K562 (cell line): ENCODE results near the gene MRPL58. TPM values are rescaled to one million over a fixed set of nuclear protein-coding genes. Genes with fewer than 3 reads are reported as not detected.

Source experiments
- BACH1 ChIP-seq: fragments of 200-800 bp; sonication (Bioruptor generic); IDR thresholded peaks from 2 replicates; pipeline ENCODE4 v1.6.1; 2016; ENCODE audit warnings: missing genetic modification characterization, missing compliant biosample characterization
- BMI1 ChIP-seq: fragments of 150-350 bp; IDR thresholded peaks from 2 replicates; pipeline ENCODE4 v1.6.1; 2014; ENCODE audit warnings: low read length
- BRCA1 ChIP-seq, 2 experiments: fragments of 450-650 bp in 1 of 2; sonication (generic) in 1 of 2; formaldehyde crosslinking in 1 of 2; IDR thresholded peaks; 2 replicates each; pipeline versions ENCODE4 v1.5.0 to v1.6.1; 2017 to 2020; ENCODE audit warnings: mild to moderate bottlenecking in 1 of 2, missing genetic modification reagents in 1 of 2
- BRF1 ChIP-seq: IDR thresholded peaks from 3 replicates; pipeline ENCODE4 v1.6.1; 2011; ENCODE audit warnings: borderline replicate concordance, mild to moderate bottlenecking; ENCODE audit not compliant: insufficient read length; ENCODE audit errors: extremely low read depth
- CXXC5 ChIP-seq: fragments of 250-450 bp; sonication (Bioruptor Pico); IDR thresholded peaks from 2 replicates; pipeline ENCODE4 v1.8.0; 2022; ENCODE audit warnings: inconsistent platforms, mild to moderate bottlenecking, moderate library complexity
- FOXJ2 ChIP-seq: fragments of 200-800 bp; sonication (Bioruptor generic); IDR thresholded peaks from 2 replicates; pipeline ENCODE4 v1.6.1; 2016; ENCODE audit warnings: missing genetic modification characterization, missing compliant biosample characterization
- FOXK2 ChIP-seq, 2 experiments: fragments of 450-650 bp; IDR thresholded peaks in 1 of 2; conservative IDR thresholded peaks in 1 of 2; 2 replicates each; pipeline ENCODE4 v1.6.1; 2016; ENCODE audit warnings: low read depth in 2 of 2, mild to moderate bottlenecking in 1 of 2
- GTF2E2 ChIP-seq: fragments of 200-800 bp; sonication (Bioruptor generic); IDR thresholded peaks from 2 replicates; pipeline ENCODE4 v1.6.1; 2016; ENCODE audit warnings: missing genetic modification characterization, missing compliant biosample characterization
- HOMEZ ChIP-seq: fragments of 250-450 bp; sonication (Bioruptor Pico); IDR thresholded peaks from 2 replicates; pipeline ENCODE4 v1.4.0; 2020; ENCODE audit warnings: mild to moderate bottlenecking, moderate library complexity
- KDM5B ChIP-seq: fragments of 200-600 bp; sonication (generic); IDR thresholded peaks from 2 replicates; pipeline ENCODE4 v1.6.1; 2012; ENCODE audit warnings: low read depth, mild to moderate bottlenecking, moderate library complexity, low read length, control low read depth, inconsistent platforms; ENCODE audit not compliant: insufficient replicate concordance
- PHF8 ChIP-seq: fragments of 200-600 bp; sonication (generic); IDR thresholded peaks from 2 replicates; pipeline ENCODE4 v1.6.1; 2012; ENCODE audit warnings: mixed run types, mild to moderate bottlenecking, inconsistent platforms, low read length, moderate library complexity, borderline replicate concordance
- POLR2A ChIP-seq: fragments of 450-650 bp; conservative IDR thresholded peaks from 2 replicates; pipeline ENCODE4 v1.6.1; 2016
- POLR2G ChIP-seq: fragments of 200-400 bp; formaldehyde crosslinking; IDR thresholded peaks from 2 replicates; pipeline ENCODE4 v1.6.1; 2017; ENCODE audit warnings: low read depth, mild to moderate bottlenecking, antibody characterized with exemption, low read length, moderate library complexity
- RB1 ChIP-seq: fragments of 450-650 bp; IDR thresholded peaks from 2 replicates; pipeline ENCODE4 v1.6.1; 2017; ENCODE audit warnings: low read depth, mild to moderate bottlenecking
- RBM25 ChIP-seq: fragments of 200-400 bp; formaldehyde crosslinking; IDR thresholded peaks from 2 replicates; pipeline ENCODE4 v1.6.1; 2018; ENCODE audit warnings: low read length, low read depth, moderate library complexity; ENCODE audit not compliant: severe bottlenecking
- SNAPC5 ChIP-seq: fragments of 250-450 bp; sonication (Bioruptor Pico); IDR thresholded peaks from 2 replicates; pipeline ENCODE4 v1.8.0; 2021; ENCODE audit warnings: moderate library complexity, mild to moderate bottlenecking, inconsistent platforms
- TAF9B ChIP-seq: fragments of 450-650 bp; IDR thresholded peaks from 2 replicates; pipeline ENCODE4 v1.6.1; 2018; ENCODE audit warnings: mild to moderate bottlenecking; ENCODE audit not compliant: partially characterized antibody
- TBP ChIP-seq: optimal IDR thresholded peaks from 2 replicates; pipeline ENCODE3; 2011; ENCODE audit warnings: low read depth, low read length, improper control_type of control experiment
- ZBTB17 ChIP-seq: fragments of 450-650 bp; formaldehyde crosslinking; IDR thresholded peaks from 2 replicates; pipeline ENCODE4 v1.4.0; 2020; ENCODE audit warnings: mild to moderate bottlenecking
- ZBTB7A ChIP-seq: IDR thresholded peaks from 2 replicates; pipeline ENCODE4 v1.6.1; 2011; ENCODE audit warnings: low read depth, mild to moderate bottlenecking, low read length, moderate library complexity, borderline replicate concordance; ENCODE audit not compliant: control insufficient read depth
- ZFP1 ChIP-seq: fragments of 450-650 bp; formaldehyde crosslinking; IDR thresholded peaks from 2 replicates; pipeline ENCODE4 v1.4.0; 2020; ENCODE audit warnings: mild to moderate bottlenecking, mixed read lengths
- ZNF263 ChIP-seq: sonication (generic); formaldehyde crosslinking; IDR thresholded peaks from 2 replicates; pipeline ENCODE4 v1.8.0; 2022; ENCODE audit warnings: mild to moderate bottlenecking, missing genetic modification reagents, borderline replicate concordance
- ZNF740 ChIP-seq, 3 experiments: fragments of 200-800 bp in 1 of 3; sonication (Bioruptor generic) in 1 of 3; sonication (generic) in 1 of 3; formaldehyde crosslinking in 1 of 3; IDR thresholded peaks; 2 replicates each; pipeline versions ENCODE4 v1.6.1 to v1.8.0; 2016 to 2022; ENCODE audit warnings: mild to moderate bottlenecking in 2 of 3, missing compliant biosample characterization in 2 of 3, missing genetic modification characterization in 2 of 3, missing genetic modification reagents in 1 of 3
- ZNF778 ChIP-seq: fragments of 450-650 bp; formaldehyde crosslinking; IDR thresholded peaks from 2 replicates; pipeline ENCODE4 v1.4.0; 2020; ENCODE audit warnings: mild to moderate bottlenecking, moderate library complexity
- polyA plus RNA-seq, 8 experiments: library from polyadenylated mRNA; depleted of rRNA in 4 of 8; stranded (reverse) in 5 of 8; unstranded in 3 of 8; fragments of >200 nt; fragmentation: Nextera tagmentation in 2 of 8; fragmentation: Illumina TruSeq in 1 of 8; extraction: Ambion mirVana in 2 of 8; extraction: Trizol in 1 of 8; gene quantifications; 2 replicates each; pipeline versions ENCODE4 v1.2.1 to v1.2.3, GENCODE V29; 2011 to 2014; ENCODE audit warnings: inconsistent platforms in 1 of 8, missing spikeins in 1 of 8
- total RNA-seq, 7 experiments: library from RNA; depleted of rRNA in 6 of 7; stranded (reverse); fragments of >200 nt in 6 of 7; fragmentation: Illumina TruSeq in 2 of 7; extraction: Trizol in 2 of 7; gene quantifications; 2 replicates each; pipeline versions ENCODE4 v1.2.1 to v1.2.3, GENCODE V29; 2011 to 2021; ENCODE audit warnings: low replicate concordance in 1 of 7
- TF ChIP-seq, protein P1 (sequence below): fragments of 250-450 bp; sonication (Bioruptor Pico); IDR thresholded peaks from 2 replicates; pipeline ENCODE4 v1.5.0; 2020; ENCODE audit warnings: mild to moderate bottlenecking, borderline replicate concordance

MRPL58 gene
- total and polyA plus RNA-seq, 9 of the 15 experiments (the other 6 are each of a cell fraction or from before 2014, with no cell fraction given) = 30.8 to 107 (median 72.4) TPM

GRCh38 chr17:74987418-74987908 is 25.0 kb upstream of the MRPL58 start, which contains the start of gene CDR2L (continued):
- TF ChIP-seq ZFP1 (CRISPR knock-in tag) = no peak
- peak; percentile 93 for TF ChIP-seq POLR2G
- TF ChIP-seq BACH1 = no peak
- TF ChIP-seq SNAPC5 (CRISPR knock-in tag) = no peak
- TF ChIP-seq FOXK2 (conservative IDR thresholded peaks at IDR 0.05 in 1 of 2, IDR thresholded peaks at IDR 0.05 in 1 of 2; ENCODE audit: low read depth in 2 of 2) = no peak
- no peak for TF ChIP-seq HOMEZ (CRISPR knock-in tag)
- TF ChIP-seq ZNF263 (CRISPR knock-in tag) = no peak
- peak; percentile 78 for TF ChIP-seq KDM5B
- no peak for TF ChIP-seq TAF9B
- TF ChIP-seq GTF2E2 (tag) = 0 out of 2 replicates have a peak, but pooled peaks have one; percentile 7
- no peak for TF ChIP-seq ZBTB7A
- no peak for TF ChIP-seq ZNF778 (CRISPR knock-in tag)
- TF ChIP-seq ZBTB17 (CRISPR knock-in tag) = no peak
- peak; percentile 72; the same call in 1 of the 2 replicates for TF ChIP-seq PHF8
- peak; percentile 54; the same call in 1 of the 2 replicates for TF ChIP-seq RB1
- TF ChIP-seq, protein P1, sequence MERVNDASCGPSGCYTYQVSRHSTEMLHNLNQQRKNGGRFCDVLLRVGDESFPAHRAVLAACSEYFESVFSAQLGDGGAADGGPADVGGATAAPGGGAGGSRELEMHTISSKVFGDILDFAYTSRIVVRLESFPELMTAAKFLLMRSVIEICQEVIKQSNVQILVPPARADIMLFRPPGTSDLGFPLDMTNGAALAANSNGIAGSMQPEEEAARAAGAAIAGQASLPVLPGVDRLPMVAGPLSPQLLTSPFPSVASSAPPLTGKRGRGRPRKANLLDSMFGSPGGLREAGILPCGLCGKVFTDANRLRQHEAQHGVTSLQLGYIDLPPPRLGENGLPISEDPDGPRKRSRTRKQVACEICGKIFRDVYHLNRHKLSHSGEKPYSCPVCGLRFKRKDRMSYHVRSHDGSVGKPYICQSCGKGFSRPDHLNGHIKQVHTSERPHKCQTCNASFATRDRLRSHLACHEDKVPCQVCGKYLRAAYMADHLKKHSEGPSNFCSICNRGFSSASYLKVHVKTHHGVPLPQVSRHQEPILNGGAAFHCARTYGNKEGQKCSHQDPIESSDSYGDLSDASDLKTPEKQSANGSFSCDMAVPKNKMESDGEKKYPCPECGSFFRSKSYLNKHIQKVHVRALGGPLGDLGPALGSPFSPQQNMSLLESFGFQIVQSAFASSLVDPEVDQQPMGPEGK (CRISPR knock-in tag) = no peak
- TF ChIP-seq ZNF740 (CRISPR knock-in tag; IDR thresholded peaks at IDR 0.05) = 0 out of 2 replicates have a peak, but pooled peaks have one; percentile 50
- TF ChIP-seq ZNF740 (tag; IDR thresholded peaks at IDR 0.05) = no peak
- TF ChIP-seq BRCA1 (IDR thresholded peaks at IDR 0.05) = no peak
- TF ChIP-seq BRCA1 (CRISPR knock-in tag; IDR thresholded peaks at IDR 0.05) = no peak
- TF ChIP-seq CXXC5 (CRISPR knock-in tag) = peak; percentile 54
- peak; percentile 37 for TF ChIP-seq RBM25
- no peak for TF ChIP-seq FOXJ2 (tag)
- TF ChIP-seq BRF1 = no peak
- peak; percentile 57 for TF ChIP-seq POLR2A
- TF ChIP-seq TBP = peak; percentile 75
- TF ChIP-seq BMI1 = no peak
